Islet precursor cell (in vitro differentiated cells): ENCODE results near the gene TAX1BP3.
A peak's percentile ranks its signal among the peaks of the same experiment; 100 is the strongest.

Source experiments
- DNase-seq: peaks from one replicate; pipeline ENCODE4 v3.0.0-alpha.2; 2018

The TAX1BP3 gene

GRCh38 chr17:3688027-3688553 is 19.7 kb upstream of the TAX1BP3 start:
- peak; percentile 60 for DNase-seq

- DNase-seq = no peak
Observed at GRCh38 chr17:3685174-3685573, 16.8 kb upstream of the TAX1BP3 start.

GRCh38 chr17:3683054-3683511 is 14.7 kb upstream of the TAX1BP3 start:
- peak; percentile 72 for DNase-seq

- DNase-seq = peak; percentile 46
Observed at GRCh38 chr17:3682033-3682432, 13.7 kb upstream of the TAX1BP3 start.

GRCh38 chr17:3681565-3681964 is 13.2 kb upstream of the TAX1BP3 start:
- peak; percentile 56 for DNase-seq

- DNase-seq = peak; percentile 43
Observed at GRCh38 chr17:3681057-3681456, 12.7 kb upstream of the TAX1BP3 start.

GRCh38 chr17:3679531-3680126 is 11.3 kb upstream of the TAX1BP3 start:
- peak; percentile 57 for DNase-seq

GRCh38 chr17:3678821-3679530 is 10.6 kb upstream of the TAX1BP3 start:
- DNase-seq = peak; percentile 56

GRCh38 chr17:3678095-3678820 is 9.9 kb upstream of the TAX1BP3 start:
- peak; percentile 88 for DNase-seq

- DNase-seq = peak; percentile 56
Observed at GRCh38 chr17:3675886-3676285, 7.5 kb upstream of the TAX1BP3 start.

GRCh38 chr17:3672571-3672970 is 4.2 kb upstream of the TAX1BP3 start:
- DNase-seq = no peak

- no peak for DNase-seq
Observed at GRCh38 chr17:3669548-3669947, 1.2 kb upstream of the TAX1BP3 start.

- no peak for DNase-seq
Observed at GRCh38 chr17:3669085-3669347, 638 bp upstream of the TAX1BP3 start.

- peak; percentile 98 for DNase-seq
Observed at GRCh38 chr17:3667366-3668278, 756 bp downstream of the TAX1BP3 start.

- DNase-seq = no peak
Observed at GRCh38 chr17:3666516-3666915, 1.9 kb downstream of the TAX1BP3 start.

- DNase-seq = no peak
Observed at GRCh38 chr17:3665834-3666233, 2.5 kb downstream of the TAX1BP3 start.

- DNase-seq = peak; percentile 58
Observed at GRCh38 chr17:3663102-3664011, 5.0 kb downstream of the TAX1BP3 start.

- DNase-seq = no peak
Observed at GRCh38 chr17:3660311-3660891, 8.0 kb downstream of the TAX1BP3 start.

GRCh38 chr17:3659541-3660111 is 8.8 kb downstream of the TAX1BP3 start:
- peak; percentile 86 for DNase-seq

- no peak for DNase-seq
Observed at GRCh38 chr17:3658784-3659449, 9.5 kb downstream of the TAX1BP3 start.
